GM12878 (cell line): ENCODE data around the gene FGF14. TPM values are rescaled to one million over a fixed set of nuclear protein-coding genes. Genes with fewer than 3 reads are reported as not detected.

Experiments
- ATAC-seq: fragments of 200-7000 bp; cut with Tn5 transposase; 3 replicates; pipeline ENCODE4 v1.9.1; 2020; ENCODE audit warnings: mild to moderate bottlenecking, moderate library complexity
- BruUV-seq: library from RNA; stranded (reverse); fragments of 400-500 nt; replicated peaks from 2 replicates; lab custom pipeline; 2021; lab: Mats Ljungman, UMichigan
- CTCF ChIA-PET: fragments of 300-600 bp; sonication (Branson Sonifier 250); formaldehyde crosslinking; extraction: SDS; loops from one replicate; lab custom pipeline; 2021; ENCODE audit warnings: inconsistent platforms; lab: Yijun Ruan, JAX
- POLR2A ChIA-PET: fragments of 350-600 bp; formaldehyde crosslinking; extraction: SDS; loops from one replicate; lab custom pipeline; 2021; ENCODE audit warnings: inconsistent platforms; lab: Charles Lee
- RAD21 ChIA-PET: fragments of 300-600 bp; sonication (Branson Sonifier 250); formaldehyde crosslinking; loops from one replicate; lab custom pipeline; 2023; ENCODE audit warnings: antibody characterized with exemption; ENCODE audit not compliant: unreplicated experiment; lab: Charles Lee
- SMC1A ChIA-PET: fragments of 300-600 bp; sonication (Branson Sonifier 250); formaldehyde crosslinking; loops from one replicate; lab custom pipeline; 2023; ENCODE audit not compliant: unreplicated experiment, uncharacterized antibody; lab: Charles Lee
- DNase-seq: peaks from one replicate; pipeline ENCODE4 v3.0.0-alpha.2; 2011; ENCODE audit warnings: low read depth, low spot score
- FAIRE-seq: peaks from 3 replicates; lab custom pipeline; 2011; peaks lifted over from hg19 to GRCh38; lab: Jason Lieb, UNC
- H2AFZ ChIP-seq: 2 replicates; pipeline ENCODE4 v1.6.0; 2011; ENCODE audit warnings: low read depth, low read length, control low read depth; ENCODE audit not compliant: control insufficient read depth
- H3K27ac ChIP-seq: 2 replicates; pipeline ENCODE4 v1.5.1; 2011; ENCODE audit warnings: control low read depth; ENCODE audit not compliant: control insufficient read depth, insufficient read depth
- H3K27me3 ChIP-seq, 2 experiments: replicated peaks in 1 of 2; 2 replicates each; pipeline versions ENCODE4 v1.6.0 to v1.6.1; 2011; ENCODE audit warnings: low read length in 1 of 2; ENCODE audit not compliant: control insufficient read depth in 2 of 2, insufficient read depth in 2 of 2
- H3K36me3 ChIP-seq, 2 experiments: 2 replicates each; pipeline ENCODE4 v1.5.1; 2011; ENCODE audit warnings: low read length in 1 of 2; ENCODE audit not compliant: control insufficient read depth in 2 of 2, insufficient read depth in 2 of 2
- H3K4me1 ChIP-seq: 2 replicates; pipeline ENCODE4 v1.6.1; 2011; ENCODE audit warnings: mild to moderate bottlenecking, low read length, moderate library complexity, mixed read lengths; ENCODE audit not compliant: control insufficient read depth, insufficient read depth
- H3K4me2 ChIP-seq: 2 replicates; pipeline ENCODE4 v1.6.0; 2011; ENCODE audit warnings: control low read depth; ENCODE audit not compliant: control insufficient read depth, insufficient read depth
- H3K4me3 ChIP-seq: fragments of 200-600 bp; sonication (generic); 2 replicates; pipeline ENCODE4 v1.5.1; 2016
- H3K79me2 ChIP-seq: 2 replicates; pipeline ENCODE4 v1.6.0; 2011; ENCODE audit warnings: low read length; ENCODE audit not compliant: control insufficient read depth, insufficient read depth
- H3K9ac ChIP-seq: 2 replicates; pipeline ENCODE4 v1.8.0; 2011; ENCODE audit warnings: low read length, control low read depth, mixed read lengths; ENCODE audit not compliant: control insufficient read depth, insufficient read depth
- H3K9me3 ChIP-seq: replicated peaks from 3 replicates; pipeline ENCODE4 v1.5.1; 2011; ENCODE audit warnings: mild to moderate bottlenecking, low read length; ENCODE audit not compliant: control insufficient read depth, insufficient read depth
- H4K20me1 ChIP-seq: 2 replicates; pipeline ENCODE4 v1.6.0; 2011; ENCODE audit not compliant: control insufficient read depth, insufficient read depth
- CREB1 ChIP-seq: IDR thresholded peaks from 2 replicates; pipeline ENCODE4 v1.6.1; 2012; ENCODE audit warnings: low read depth, mild to moderate bottlenecking, inconsistent platforms
- CTCF ChIP-seq, 3 experiments: IDR thresholded peaks in 2 of 3; conservative IDR thresholded peaks in 1 of 3; 2 replicates each; pipeline ENCODE4 v1.5.1; 2011; ENCODE audit warnings: low read depth in 3 of 3, low read length in 3 of 3, mild to moderate bottlenecking in 3 of 3, control low read depth in 2 of 3, moderate library complexity in 2 of 3, inconsistent platforms in 1 of 3, mixed read lengths in 1 of 3; ENCODE audit not compliant: control insufficient read depth in 2 of 3, insufficient read depth in 1 of 3; ENCODE audit errors: extremely low read depth in 1 of 3
- E2F4 ChIP-seq: IDR thresholded peaks from 2 replicates; pipeline ENCODE4 v1.6.1; 2012; ENCODE audit warnings: low read depth, low read length, improper control_type of control experiment
- HDAC2 ChIP-seq: fragments of 200-600 bp; sonication (generic); IDR thresholded peaks from 2 replicates; pipeline ENCODE4 v1.6.1; 2017
- YY1 ChIP-seq: IDR thresholded peaks from 2 replicates; pipeline ENCODE4 v1.6.1; 2011; ENCODE audit warnings: low read depth, mild to moderate bottlenecking, low read length
- WGBS: methylation state at CpG from one replicate; pipeline ENCODE4 v1.1.6; 2016; ENCODE audit warnings: low lambda C conversion rate; ENCODE audit not compliant: insufficient replicate concordance, insufficient coverage; ENCODE audit errors: missing lambda C conversion rate; 5-methylcytosine and 5-hydroxymethylcytosine counted together
- in situ Hi-C: fragments of 300-500 bp; cut with MboI; formaldehyde crosslinking; loops from 9 replicates; pipeline ENCODE4 v1.14.3; 2018; ENCODE audit warnings: mixed read lengths
- intact Hi-C: fragments of 100-400 bp; cut with micrococcal nuclease; formaldehyde crosslinking; loops from one replicate; pipeline ENCODE4 v1.14.2; 2022; ENCODE audit not compliant: unreplicated experiment
- polyA plus RNA-seq, 11 experiments: library from polyadenylated mRNA; depleted of rRNA in 4 of 11; unstranded in 6 of 11; stranded (reverse) in 5 of 11; fragments of >200 nt; fragmentation: Nextera tagmentation in 4 of 11; fragmentation: Illumina TruSeq in 1 of 11; extraction: Ambion mirVana in 4 of 11; extraction: Trizol in 1 of 11; gene quantifications; 1 replicate in 1 of 11; 2 replicates in 10 of 11; pipeline versions ENCODE4 v1.2.1 to v1.2.3, GENCODE V29; 2011 to 2016; ENCODE audit warnings: inconsistent platforms in 2 of 11, missing spikeins in 2 of 11, low read depth in 1 of 11
- total RNA-seq, 4 experiments: library from RNA; depleted of rRNA in 3 of 4; stranded (reverse); fragments of >200 nt in 3 of 4; fragmentation: Illumina TruSeq in 1 of 4; extraction: Trizol in 1 of 4; gene quantifications; 2 replicates each; pipeline versions ENCODE4 v1.2.1 to v1.2.3, GENCODE V29; 2013 to 2021

Gene FGF14
- total and polyA plus RNA-seq, 10 of the 15 experiments (the other 5 are each of a cell fraction or from before 2014, with no cell fraction given) = under 0.01 to 0.44 (median 0.04) TPM

- Histone ChIP-seq H3K79me2 (no peaks in the 10 kb centered on the region), H3K27ac (no peak overlapping the region), H3K9ac (no peak overlapping the region), H3K4me3 (no peak overlapping the region), H3K36me3 (no peaks in the 10 kb centered on the region), H3K4me1 (no peaks in the 10 kb centered on the region), H4K20me1 (no peaks in the 10 kb centered on the region), H3K4me2 (no peak overlapping the region), H3K27me3 (no peaks in the 10 kb centered on the region), H3K9me3 (no peaks in the 10 kb centered on the region), H2AFZ (no peak overlapping the region)
- ATAC-seq = peak; percentile 63
- RAD21 ChIA-PET = no interaction called here
- CTCF ChIA-PET = no interaction called here
- intact Hi-C loops (loop anchor here (10.0 kb wide), 1 partner anchor 801 kb away; no protein-coding TSS in a partner anchor), in situ Hi-C loops (loop anchor here (10.0 kb wide), 2 partner anchors 509 to 609 kb away; no protein-coding TSS in a partner anchor)
- SMC1A ChIA-PET = no interaction called here
- 24% methylated on average over 6 of the region's 6 CpGs for WGBS
- no TSS peak for BruUV-seq
- FAIRE-seq = no peak
- no peak for DNase-seq
- POLR2A ChIA-PET = no interaction called here
- no peak for TF ChIP-seq HDAC2
- peak in 1 of 3 experiments; percentile 9; a peak in 2 of 6 replicates for TF ChIP-seq CTCF (IDR thresholded peaks at IDR 0.05 in 2 of 3, conservative IDR thresholded peaks at IDR 0.05 in 1 of 3; ENCODE audit: control insufficient read depth in 2 of 3, extremely low read depth in 1 of 3, insufficient read depth in 1 of 3, low read depth in 3 of 3, low read length in 3 of 3)
- TF ChIP-seq CREB1 = no peak
- TF ChIP-seq YY1 = no peak
- TF ChIP-seq E2F4 = no peak
Observed at GRCh38 chr13:101945435-101945834, 456.4 kb downstream of the FGF14 start.
